ENCODE results near the gene TENM4. TPM values are rescaled to one million over a fixed set of nuclear protein-coding genes. Genes with fewer than 3 reads are reported as not detected.

TENM4 gene
- total and polyA plus RNA-seq, 2 of the 8 experiments (the other 6 are each of a cell fraction or from before 2014, with no cell fraction given): 3.5 to 7.2 TPM

- no peak for TF ChIP-seq CHD7 (IDR thresholded peaks at IDR 0.05; ENCODE audit: insufficient replicate concordance, low read length)
- no peak for TF ChIP-seq ZNF274 (IDR thresholded peaks at IDR 0.05; ENCODE audit: borderline replicate concordance, extremely low read depth, low read length)
- TF ChIP-seq SIN3A (conservative IDR thresholded peaks at IDR 0.05 in 1 of 2, IDR thresholded peaks at IDR 0.05 in 1 of 2; ENCODE audit: low read depth in 1 of 2, low read length in 2 of 2): no peak
- TF ChIP-seq KDM4A (IDR thresholded peaks at IDR 0.05; ENCODE audit: low read depth, low read length, severe bottlenecking): no peak
- TF ChIP-seq RAD21 (IDR thresholded peaks at IDR 0.05 in 1 of 2, conservative IDR thresholded peaks at IDR 0.05 in 1 of 2; ENCODE audit: low read depth in 2 of 2, low read length in 2 of 2): no peak
- no peak for TF ChIP-seq CBX5 (IDR thresholded peaks at IDR 0.05; ENCODE audit: low read depth, low read length)
- no peak for TF ChIP-seq YY1 (IDR thresholded peaks at IDR 0.05; ENCODE audit: low read depth, low read length)
- no peak for TF ChIP-seq SP1 (IDR thresholded peaks at IDR 0.05; ENCODE audit: low read depth, low read length)
- TF ChIP-seq USF2 (IDR thresholded peaks at IDR 0.05; ENCODE audit: low read length): no peak
- no peak for TF ChIP-seq RFX5 (IDR thresholded peaks at IDR 0.05; ENCODE audit: borderline replicate concordance, low read depth, low read length)
Measured at GRCh38 chr11:79152511-79152910, 288.3 kb downstream of the TENM4 start (continued).
